HCT116 (cell line): ENCODE measurements around the gene COL18A1. TPM values are rescaled to one million over a fixed set of nuclear protein-coding genes. Genes with fewer than 3 reads are reported as not detected.

Source experiments
- ATAC-seq: fragments of 200-7000 bp; cut with Tn5 transposase; 2 replicates; pipeline ENCODE4 v1.9.1; 2020; ENCODE audit warnings: mild to moderate bottlenecking, moderate library complexity
- BruUV-seq: library from RNA; stranded (reverse); fragments of 400-500 nt; replicated peaks from 2 replicates; lab custom pipeline; 2021; lab: Mats Ljungman, UMichigan
- CTCF ChIA-PET: fragments of 300-600 bp; sonication (Branson Sonifier 250); formaldehyde crosslinking; loops from one replicate; lab custom pipeline; 2021; ENCODE audit warnings: antibody characterized with exemption; lab: Charles Lee
- POLR2A ChIA-PET: fragments of 300-600, 350-600 bp; sonication (Branson Sonifier 250); formaldehyde crosslinking; loops from one replicate; lab custom pipeline; 2021; ENCODE audit warnings: antibody characterized with exemption; lab: Charles Lee
- RAD21 ChIA-PET, 2 experiments: fragments of 300-600 bp; sonication (Branson Sonifier 250); formaldehyde crosslinking; loops; one replicate each; lab custom pipeline; 2023; ENCODE audit warnings: low total read pairs in 2 of 2; ENCODE audit not compliant: uncharacterized antibody in 2 of 2, unreplicated experiment in 2 of 2, low non-redundant PET in 1 of 2; lab: Charles Lee
- DNase-seq: peaks from one replicate; pipeline ENCODE4 v3.0.0-alpha.2; 2010; ENCODE audit warnings: low read depth, low spot score
- H2AFZ ChIP-seq: fragments of 200-600 bp; shearing (Covaris generic), sonication (generic); 2 replicates; pipeline ENCODE4 v1.6.1; 2017; ENCODE audit warnings: low read depth, mixed run types, mixed read lengths, antibody characterized with exemption, low read length; ENCODE audit not compliant: poor library complexity, severe bottlenecking
- H3K27ac ChIP-seq: 2 replicates; pipeline ENCODE4 v1.5.1; 2012; ENCODE audit warnings: low read depth, low read length
- H3K27me3 ChIP-seq: fragments of 200-600 bp; sonication (generic); 2 replicates; pipeline ENCODE4 v1.6.1; 2016; ENCODE audit warnings: mixed run types, low read length, mixed read lengths; ENCODE audit not compliant: insufficient read depth
- H3K36me3 ChIP-seq, 2 experiments: fragments of 200-500 bp in 1 of 2; fragments of 200-600 bp in 1 of 2; sonication (Bioruptor generic) in 1 of 2; sonication (generic) in 1 of 2; 2 replicates each; pipeline versions ENCODE4 v1.5.1 to v1.6.1; 2014 to 2016; ENCODE audit warnings: low read length in 2 of 2, inconsistent platforms in 1 of 2, mixed read lengths in 1 of 2, mixed run types in 1 of 2; ENCODE audit not compliant: insufficient read depth in 2 of 2, control insufficient read depth in 1 of 2
- H3K4me1 ChIP-seq, 2 experiments: fragments of 200-600 bp in 1 of 2; sonication (generic) in 1 of 2; 2 replicates each; pipeline versions ENCODE4 v1.5.1 to v1.6.1; 2012 to 2017; ENCODE audit warnings: low read length in 2 of 2, inconsistent platforms in 1 of 2, mild to moderate bottlenecking in 1 of 2, mixed read lengths in 1 of 2, mixed run types in 1 of 2, moderate library complexity in 1 of 2; ENCODE audit not compliant: insufficient read depth in 2 of 2, control insufficient read depth in 1 of 2
- H3K4me2 ChIP-seq: fragments of 200-600 bp; sonication (generic); 2 replicates; pipeline ENCODE4 v1.6.1; 2017; ENCODE audit warnings: mixed run types, low read length, mixed read lengths
- H3K4me3 ChIP-seq, 2 experiments: fragments of 200-600 bp in 1 of 2; sonication (generic) in 1 of 2; replicated peaks in 1 of 2; 2 replicates each; pipeline ENCODE4 v1.5.1; 2011 to 2016; ENCODE audit warnings: low read length in 2 of 2, control low read depth in 1 of 2, low read depth in 1 of 2, mild to moderate bottlenecking in 1 of 2, mixed read lengths in 1 of 2, mixed run types in 1 of 2
- H3K79me2 ChIP-seq: fragments of 200-600 bp; sonication (generic); 2 replicates; pipeline ENCODE4 v1.6.1; 2017; ENCODE audit warnings: mild to moderate bottlenecking, mixed run types, low read length, moderate library complexity, mixed read lengths; ENCODE audit not compliant: insufficient read depth
- H3K9ac ChIP-seq: fragments of 200-600 bp; sonication (generic); 2 replicates; pipeline ENCODE4 v1.6.1; 2016; ENCODE audit warnings: low read length, mixed read lengths
- H3K9me2 ChIP-seq: fragments of 200-600 bp; sonication (generic), shearing (Covaris generic); 2 replicates; pipeline ENCODE4 v1.6.1; 2017; ENCODE audit warnings: mixed run types, mild to moderate bottlenecking, moderate library complexity; ENCODE audit not compliant: insufficient read depth
- H3K9me3 ChIP-seq, 2 experiments: fragments of 200-500 bp in 1 of 2; fragments of 200-600 bp in 1 of 2; sonication (Bioruptor generic) in 1 of 2; sonication (generic) in 1 of 2; 2 replicates each; pipeline ENCODE4 v1.6.1; 2014 to 2017; ENCODE audit warnings: low read length in 2 of 2, mixed read lengths in 2 of 2, inconsistent platforms in 1 of 2, low read depth in 1 of 2, mild to moderate bottlenecking in 1 of 2, mixed run types in 1 of 2, moderate library complexity in 1 of 2; ENCODE audit not compliant: control insufficient read depth in 1 of 2, insufficient read depth in 1 of 2
- H4K20me1 ChIP-seq: fragments of 200-600 bp; sonication (generic), shearing (Covaris generic); 2 replicates; pipeline ENCODE4 v1.6.1; 2017; ENCODE audit warnings: mixed run types, mild to moderate bottlenecking, moderate library complexity; ENCODE audit not compliant: insufficient read depth
- CEBPB ChIP-seq: IDR thresholded peaks from 2 replicates; pipeline ENCODE4 v1.6.1; 2012; ENCODE audit warnings: low read depth
- CTCF ChIP-seq, 3 experiments: fragments of 200-600 bp in 1 of 3; sonication (generic) in 1 of 3; IDR thresholded peaks in 2 of 3; conservative IDR thresholded peaks in 1 of 3; 2 replicates each; pipeline ENCODE4 v1.5.1; 2012 to 2017; ENCODE audit warnings: low read depth in 2 of 3, low read length in 2 of 3, antibody characterized with exemption in 1 of 3, borderline replicate concordance in 1 of 3, control low read depth in 1 of 3, mild to moderate bottlenecking in 1 of 3, mixed read lengths in 1 of 3, mixed run types in 1 of 3, moderate library complexity in 1 of 3; ENCODE audit not compliant: insufficient read depth in 1 of 3
- ELF1 ChIP-seq: IDR thresholded peaks from 2 replicates; pipeline ENCODE4 v1.6.1; 2012; ENCODE audit warnings: low read depth, borderline replicate concordance
- EZH2phosphoT487 ChIP-seq: fragments of 200-600 bp; IDR thresholded peaks from 2 replicates; pipeline ENCODE4 v1.6.1; 2018; ENCODE audit warnings: antibody characterized with exemption, borderline replicate concordance
- JUND ChIP-seq: IDR thresholded peaks from 2 replicates; pipeline ENCODE4 v1.6.1; 2012
- POLR2AphosphoS5 ChIP-seq: IDR thresholded peaks from 2 replicates; pipeline ENCODE4 v1.6.1; 2011; ENCODE audit warnings: mild to moderate bottlenecking, low read depth, low read length, moderate library complexity
- YY1 ChIP-seq: IDR thresholded peaks from 2 replicates; pipeline ENCODE4 v1.6.1; 2011; ENCODE audit warnings: low read length, low read depth, moderate library complexity, mild to moderate bottlenecking; ENCODE audit not compliant: insufficient replicate concordance; ENCODE audit errors: extremely low read depth
- ZFX ChIP-seq: fragments of 450-650 bp; IDR thresholded peaks from 2 replicates; pipeline ENCODE4 v1.6.1; 2017
- ZNF274 ChIP-seq: fragments of 200-500 bp; sonication (Bioruptor generic); IDR thresholded peaks from 2 replicates; pipeline ENCODE4 v1.6.1; 2014; ENCODE audit warnings: mild to moderate bottlenecking, low read depth, low read length, inconsistent platforms
- intact Hi-C: fragments of 100-400 bp; cut with micrococcal nuclease; formaldehyde crosslinking; loops from 2 replicates; pipeline ENCODE4 v1.10.0; 2022
- total RNA-seq: library from RNA; stranded (reverse); gene quantifications from one replicate; pipeline ENCODE4 v1.2.1, GENCODE V29; 2021; ENCODE audit not compliant: unreplicated experiment

COL18A1 gene
- total RNA-seq, 1 experiment from 2014 or later, result 59.5 TPM

- TF ChIP-seq EZH2phosphoT487, result no peak
- TF ChIP-seq CTCF (IDR thresholded peaks at IDR 0.05 in 2 of 3, conservative IDR thresholded peaks at IDR 0.05 in 1 of 3; ENCODE audit: borderline replicate concordance in 1 of 3, insufficient read depth in 1 of 3, low read depth in 2 of 3, low read length in 2 of 3), result no peak
- no peak for TF ChIP-seq ZFX
- no peak for TF ChIP-seq YY1
- no peak for TF ChIP-seq POLR2AphosphoS5
- no peak for TF ChIP-seq JUND
- no peak for TF ChIP-seq CEBPB
- TF ChIP-seq ZNF274, result no peak
- TF ChIP-seq ELF1, result no peak
Observed at GRCh38 chr21:45517249-45518065, 112.5 kb downstream of the COL18A1 start.

More at GRCh38 chr21:45517249-45518065, 112.5 kb downstream of the COL18A1 start:
- H3K4me3 ChIP-seq, result no peak overlapping the region
- peaks cover 20 to 21% of the 10 kb centered on the region in 2 experiments; a peak in 3 of 4 replicates for H3K9me3 ChIP-seq
- H3K36me3 ChIP-seq, result peaks cover 13 to 48% of the 10 kb centered on the region in 2 experiments
- H3K4me2 ChIP-seq, result no peak overlapping the region
- intact Hi-C loops, result no loop called here
- no peaks in the 10 kb centered on the region for H3K27me3 ChIP-seq
- no peak overlapping the region for H3K27ac ChIP-seq
- RAD21 ChIA-PET, result no interaction called here
- no peak overlapping the region for H2AFZ ChIP-seq
- peaks cover 4% of the 10 kb centered on the region; the same call in 1 of the 2 replicates for H4K20me1 ChIP-seq
- peaks cover 57% of the 10 kb centered on the region for H3K79me2 ChIP-seq
- CTCF ChIA-PET, result no interaction called here
- no peak overlapping the region for H3K9ac ChIP-seq
- no TSS peak for BruUV-seq
- POLR2A ChIA-PET, result no interaction called here
- H3K4me1 ChIP-seq, result no peaks in the 10 kb centered on the region
- ATAC-seq (no peak), DNase-seq (no peak)
- no peaks in the 10 kb centered on the region for H3K9me2 ChIP-seq
